Measurements from ENCODE around the gene MAT1A. TPM values are rescaled to one million over a fixed set of nuclear protein-coding genes. Genes with fewer than 3 reads are reported as not detected.

MAT1A gene
- total and polyA plus RNA-seq, 2 of the 13 experiments (the other 11 are each of a cell fraction or from before 2014, with no cell fraction given): 57.1 to 76.9 TPM

- TF ChIP-seq USF2 (IDR thresholded peaks at IDR 0.05; ENCODE audit: low read depth, low read length): no peak
- TF ChIP-seq USF2 (CRISPR knock-in tag; IDR thresholded peaks at IDR 0.05; ENCODE audit: borderline replicate concordance): peak; percentile 87; the same call in 1 of the 2 replicates
- no peak for TF ChIP-seq PBX3 (CRISPR knock-in tag; IDR thresholded peaks at IDR 0.05; ENCODE audit: borderline replicate concordance)
- TF ChIP-seq STAT6 (CRISPR knock-in tag; IDR thresholded peaks at IDR 0.05; ENCODE audit: borderline replicate concordance): no peak
- TF ChIP-seq ZBTB46 (CRISPR knock-in tag; IDR thresholded peaks at IDR 0.05; ENCODE audit: borderline replicate concordance): no peak
- peak; percentile 41; the same call in 1 of the 2 replicates for TF ChIP-seq NR2F2 (IDR thresholded peaks at IDR 0.05; ENCODE audit: borderline replicate concordance, low read depth)
- TF ChIP-seq ZNF382 (CRISPR knock-in tag; IDR thresholded peaks at IDR 0.05; ENCODE audit: borderline replicate concordance): no peak
- TF ChIP-seq TFE3 (CRISPR knock-in tag; IDR thresholded peaks at IDR 0.05): peak; percentile 86
- no peak for TF ChIP-seq FUBP1 (CRISPR knock-in tag; IDR thresholded peaks at IDR 0.05; ENCODE audit: borderline replicate concordance)
- TF ChIP-seq ZNF605 (CRISPR knock-in tag; IDR thresholded peaks at IDR 0.05): no peak
- no peak for TF ChIP-seq ZNF781 (CRISPR knock-in tag; IDR thresholded peaks at IDR 0.05; ENCODE audit: borderline replicate concordance, not compliant biosample characterization)
- TF ChIP-seq MXI1 (IDR thresholded peaks at IDR 0.05; ENCODE audit: borderline replicate concordance, low read depth, low read length): peak; percentile 92; the same call in 1 of the 3 replicates
- TF ChIP-seq HCFC1 (IDR thresholded peaks at IDR 0.05; ENCODE audit: low read depth, low read length): no peak
- TF ChIP-seq ZMYM4 (CRISPR knock-in tag; IDR thresholded peaks at IDR 0.05): peak; percentile 44
These were observed at the start of gene MAT1A (continued) for GRCh38 chr10:80289451-80290287.

Data from HepG2 (cell line).